GM10266 (cell line): ENCODE data around the gene MCCC1.

Experiments
- DNase-seq: peaks from one replicate; pipeline ENCODE4 v3.0.0; 2012; ENCODE audit errors: extremely low spot score
- TF ChIP-seq, protein P1 (sequence below): IDR thresholded peaks from 2 replicates; pipeline ENCODE4 v1.5.1; 2012; ENCODE audit warnings: mild to moderate bottlenecking, low read depth; ENCODE audit not compliant: control insufficient read depth, insufficient read depth; ENCODE audit errors: missing control alignments

The MCCC1 gene

DNA sequence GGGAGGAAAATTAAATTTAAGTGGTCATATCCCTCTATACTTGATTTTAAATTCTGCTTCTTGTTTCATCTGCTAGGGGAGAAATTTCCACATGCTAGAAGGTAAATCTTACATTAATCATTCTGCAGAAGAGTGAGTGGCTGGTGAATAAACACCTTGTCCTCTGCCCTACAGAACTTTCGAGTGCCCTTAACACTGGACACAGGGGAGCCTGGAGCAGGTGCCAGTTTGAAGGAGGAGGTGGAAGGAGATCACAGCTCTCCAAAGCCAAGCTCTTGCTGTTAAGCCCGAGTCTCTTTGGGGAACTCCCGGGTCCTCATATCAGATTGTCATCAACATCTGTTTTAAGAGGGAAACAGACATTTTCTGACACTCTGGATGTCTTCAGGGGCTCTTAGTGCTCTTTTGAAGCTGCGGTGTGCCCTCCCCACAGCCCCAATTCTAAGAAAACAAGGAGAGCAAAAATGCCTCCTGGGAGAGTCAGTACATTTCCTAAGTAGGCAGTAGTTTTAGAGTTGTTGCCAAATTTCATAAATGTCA is 32.0 kb upstream of the MCCC1 start:
- no peak for DNase-seq
- TF ChIP-seq, protein P1, sequence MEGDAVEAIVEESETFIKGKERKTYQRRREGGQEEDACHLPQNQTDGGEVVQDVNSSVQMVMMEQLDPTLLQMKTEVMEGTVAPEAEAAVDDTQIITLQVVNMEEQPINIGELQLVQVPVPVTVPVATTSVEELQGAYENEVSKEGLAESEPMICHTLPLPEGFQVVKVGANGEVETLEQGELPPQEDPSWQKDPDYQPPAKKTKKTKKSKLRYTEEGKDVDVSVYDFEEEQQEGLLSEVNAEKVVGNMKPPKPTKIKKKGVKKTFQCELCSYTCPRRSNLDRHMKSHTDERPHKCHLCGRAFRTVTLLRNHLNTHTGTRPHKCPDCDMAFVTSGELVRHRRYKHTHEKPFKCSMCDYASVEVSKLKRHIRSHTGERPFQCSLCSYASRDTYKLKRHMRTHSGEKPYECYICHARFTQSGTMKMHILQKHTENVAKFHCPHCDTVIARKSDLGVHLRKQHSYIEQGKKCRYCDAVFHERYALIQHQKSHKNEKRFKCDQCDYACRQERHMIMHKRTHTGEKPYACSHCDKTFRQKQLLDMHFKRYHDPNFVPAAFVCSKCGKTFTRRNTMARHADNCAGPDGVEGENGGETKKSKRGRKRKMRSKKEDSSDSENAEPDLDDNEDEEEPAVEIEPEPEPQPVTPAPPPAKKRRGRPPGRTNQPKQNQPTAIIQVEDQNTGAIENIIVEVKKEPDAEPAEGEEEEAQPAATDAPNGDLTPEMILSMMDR, result no peak

DNA sequence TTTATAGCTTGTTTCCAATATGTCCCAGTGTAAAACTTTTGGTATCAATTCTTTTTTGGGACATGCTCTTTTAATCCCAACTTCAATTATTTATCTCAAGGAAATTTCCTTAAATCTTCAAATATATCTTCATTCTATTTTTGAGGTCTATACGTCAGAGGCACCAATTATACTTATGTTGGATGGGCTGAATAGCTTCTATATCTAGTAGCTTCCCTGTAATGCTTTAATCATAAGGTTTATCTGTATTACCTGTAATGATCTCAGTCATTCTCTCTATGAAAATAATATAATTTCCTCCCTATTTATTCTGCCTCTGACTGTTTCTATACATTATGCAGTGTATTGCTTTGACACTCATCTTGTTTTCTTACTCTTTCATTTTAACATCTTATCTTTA is 29.9 kb upstream of the MCCC1 start:
- DNase-seq, result no peak
- TF ChIP-seq, protein P1, result no peak

DNA sequence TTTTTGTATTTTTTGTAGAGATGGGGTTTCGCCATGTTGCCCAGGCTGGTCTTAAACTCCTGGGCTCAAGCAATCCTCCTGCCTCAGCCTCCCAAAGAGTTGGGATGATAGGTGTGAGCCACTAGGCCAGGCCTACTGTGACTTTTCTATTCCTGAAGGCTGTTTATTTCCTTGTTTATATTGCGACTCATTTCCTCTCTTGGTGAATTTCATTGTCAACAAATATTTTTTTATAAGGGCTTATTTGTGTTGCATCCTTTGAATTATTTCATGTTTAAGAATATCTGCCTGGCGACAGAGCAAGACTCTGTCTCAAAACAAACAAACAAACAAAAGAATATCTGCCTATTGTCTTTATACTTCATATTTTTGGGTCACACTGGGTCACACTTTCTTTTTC is 29.4 kb upstream of the MCCC1 start:
- TF ChIP-seq, protein P1, result no peak
- DNase-seq, result no peak

DNA sequence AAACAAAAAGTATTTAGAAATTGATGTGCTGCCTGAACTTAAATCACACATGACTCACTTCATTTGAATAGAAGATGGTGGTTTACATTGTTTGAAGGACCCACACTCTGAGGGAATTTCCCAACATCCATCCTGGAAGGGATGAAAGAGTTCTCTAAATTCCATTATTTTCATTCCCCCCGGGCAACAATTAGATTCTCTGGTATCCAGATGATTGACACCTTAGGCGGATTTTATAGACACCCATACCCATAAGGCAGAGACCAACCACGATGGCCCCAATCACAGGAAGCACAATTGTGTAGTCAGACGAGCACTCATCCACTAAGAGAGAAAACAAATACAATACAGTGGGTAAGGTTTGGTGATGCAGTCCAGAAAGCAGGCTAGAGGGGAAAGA is 24.6 kb upstream of the MCCC1 start:
- DNase-seq, result no peak

DNA sequence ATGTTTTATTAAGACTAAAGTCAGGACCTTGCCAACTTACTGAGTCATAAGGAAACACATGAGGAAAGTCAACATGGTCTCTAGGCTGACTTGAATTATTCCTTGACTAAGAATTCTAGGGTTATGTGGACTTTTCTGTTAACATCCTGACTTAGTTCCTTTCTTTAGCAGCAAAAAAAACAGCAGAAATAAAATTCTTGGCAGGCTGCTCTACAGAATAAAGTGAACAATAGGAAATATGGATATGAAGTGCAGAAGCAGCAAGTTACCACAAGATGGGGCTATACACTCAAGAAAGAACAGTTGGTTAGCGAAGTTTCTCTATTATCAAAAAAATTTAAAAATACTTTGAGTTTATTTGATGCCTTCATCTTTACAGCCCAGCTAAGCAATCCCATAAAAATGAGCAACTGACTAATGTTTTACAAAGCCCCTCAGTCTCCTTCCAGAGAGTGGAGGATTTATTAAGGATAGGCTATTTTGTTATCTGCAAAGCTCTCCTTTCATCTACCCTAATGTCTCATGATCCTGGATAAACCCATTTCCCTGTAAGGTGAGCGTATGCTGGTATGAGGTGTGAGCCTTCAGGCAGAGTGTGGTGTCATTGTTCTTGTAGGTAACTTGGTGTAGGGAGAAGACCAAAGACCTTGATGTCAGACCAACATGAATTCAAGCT is 23.1 kb upstream of the MCCC1 start:
- peak; percentile 69 for DNase-seq
- TF ChIP-seq, protein P1, result peak; percentile 82

More for the DNA sequence above, 24.6 kb upstream of the MCCC1 start:
- TF ChIP-seq, protein P1, result no peak

DNA sequence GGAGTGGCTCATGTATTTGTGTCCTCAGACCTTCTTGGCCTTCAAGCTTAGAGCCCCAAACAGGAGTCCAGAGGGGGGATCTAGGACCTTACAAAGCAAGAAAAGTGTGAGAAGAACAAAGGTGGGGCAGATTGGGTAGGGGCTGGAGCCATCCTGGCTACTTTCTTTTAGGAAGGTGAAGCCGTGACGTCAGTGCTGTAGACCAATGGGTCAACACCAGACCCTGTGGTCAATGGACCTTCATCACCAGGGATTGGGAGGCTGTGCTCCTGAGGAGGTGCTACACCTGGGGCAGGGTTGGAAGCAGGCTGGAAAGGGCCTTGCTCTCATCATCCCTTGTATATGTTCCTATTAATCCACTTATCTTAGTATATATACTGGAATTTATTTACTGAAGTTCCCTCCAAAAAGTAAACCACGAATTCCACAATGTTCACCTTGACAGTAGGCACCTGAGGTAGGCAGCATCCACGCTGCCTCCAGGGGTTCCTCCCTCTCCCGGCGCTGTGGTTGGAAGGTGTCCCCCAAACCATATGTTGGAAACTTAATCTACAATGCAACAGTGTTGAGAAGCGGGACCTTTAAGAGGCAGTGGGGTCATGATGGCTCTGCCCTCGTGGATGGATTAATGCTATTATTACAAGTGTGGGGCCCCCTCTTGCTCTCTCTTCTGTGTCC is 21.4 kb upstream of the MCCC1 start:
- TF ChIP-seq, protein P1, result no peak
- no peak for DNase-seq

DNA sequence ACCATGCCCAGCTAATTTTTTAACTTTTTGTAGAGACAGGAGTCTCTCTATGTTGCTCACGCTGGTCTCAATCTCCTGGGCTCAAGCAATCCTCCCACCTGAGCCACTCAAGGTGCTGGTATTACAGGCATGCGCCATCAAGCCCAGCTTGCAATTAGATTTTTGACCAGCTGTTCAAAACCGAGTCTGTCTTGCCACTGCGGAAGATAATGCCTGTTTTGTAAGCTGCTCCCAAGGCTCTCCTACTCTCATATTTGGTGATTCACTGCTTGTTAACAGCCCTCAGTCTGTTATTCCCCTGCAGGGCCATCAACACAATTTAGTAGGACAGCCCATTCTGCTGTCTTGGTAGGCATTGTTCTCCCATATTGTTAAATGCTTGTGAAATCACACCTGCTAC is 17.8 kb upstream of the MCCC1 start:
- TF ChIP-seq, protein P1, result no peak
- no peak for DNase-seq
